H9 (cell line): ENCODE data around the gene DSCAM. TPM values are rescaled to one million over a fixed set of nuclear protein-coding genes. Genes with fewer than 3 reads are reported as not detected.

Experiments used
- DNase-seq: peaks from one replicate; pipeline ENCODE4 v3.0.0-alpha.2; 2017
- H2AFZ ChIP-seq: one replicate; pipeline ENCODE4 v1.6.1; 2013; ENCODE audit warnings: mild to moderate bottlenecking, low read length, control low read depth, moderate library complexity
- H2AK5ac ChIP-seq: 2 replicates; pipeline ENCODE4 v1.6.1; 2013; ENCODE audit warnings: low read length, control low read depth, mixed read lengths; ENCODE audit not compliant: insufficient read length
- H2BK120ac ChIP-seq: one replicate; pipeline ENCODE4 v1.6.1; 2013; ENCODE audit warnings: low read depth, mild to moderate bottlenecking, low read length, control low read depth, inconsistent platforms; ENCODE audit not compliant: poor library complexity, severe bottlenecking
- H2BK12ac ChIP-seq: 2 replicates; pipeline ENCODE4 v1.6.1; 2013; ENCODE audit warnings: low read length, control low read depth, mixed read lengths, low read depth; ENCODE audit not compliant: insufficient read length
- H2BK15ac ChIP-seq: 2 replicates; pipeline ENCODE4 v1.6.1; 2013; ENCODE audit warnings: low read depth, low read length, control low read depth
- H2BK20ac ChIP-seq: one replicate; pipeline ENCODE4 v1.6.1; 2013; ENCODE audit warnings: low read depth, mild to moderate bottlenecking, low read length, control low read depth, inconsistent platforms; ENCODE audit not compliant: poor library complexity, severe bottlenecking
- H2BK5ac ChIP-seq: 2 replicates; pipeline ENCODE4 v1.6.1; 2013; ENCODE audit warnings: low read length, control low read depth, mixed read lengths; ENCODE audit not compliant: insufficient read length
- H3K14ac ChIP-seq: 2 replicates; pipeline ENCODE4 v1.6.1; 2013; ENCODE audit warnings: low read length, control low read depth; ENCODE audit not compliant: insufficient read depth
- H3K18ac ChIP-seq: 2 replicates; pipeline ENCODE4 v1.6.1; 2013; ENCODE audit warnings: low read depth, mild to moderate bottlenecking, mixed read lengths, low read length, control low read depth; ENCODE audit not compliant: insufficient read length
- H3K23ac ChIP-seq: 2 replicates; pipeline ENCODE4 v1.6.1; 2013; ENCODE audit warnings: low read length, control low read depth, mixed read lengths, low read depth; ENCODE audit not compliant: insufficient read length
- H3K23me2 ChIP-seq: 2 replicates; pipeline ENCODE4 v1.6.1; 2013; ENCODE audit warnings: low read depth, mild to moderate bottlenecking, mixed read lengths, low read length, control low read depth; ENCODE audit not compliant: insufficient read length, poor library complexity, severe bottlenecking
- H3K27ac ChIP-seq: 2 replicates; pipeline ENCODE4 v1.5.1; 2013; ENCODE audit warnings: low read length, control low read depth, mixed read lengths, low read depth; ENCODE audit not compliant: insufficient read length
- H3K27me3 ChIP-seq: 2 replicates; pipeline ENCODE4 v1.6.1; 2013; ENCODE audit warnings: low read length, control low read depth, inconsistent platforms; ENCODE audit not compliant: insufficient read depth
- H3K4ac ChIP-seq: 2 replicates; pipeline ENCODE4 v1.6.1; 2013; ENCODE audit warnings: low read depth, mild to moderate bottlenecking, control low read depth, inconsistent platforms, low read length, moderate library complexity
- H3K4me1 ChIP-seq: 2 replicates; pipeline ENCODE4 v1.6.1; 2013; ENCODE audit warnings: low read length, control low read depth, inconsistent platforms; ENCODE audit not compliant: insufficient read depth
- H3K4me2 ChIP-seq: 2 replicates; pipeline ENCODE4 v1.6.1; 2013; ENCODE audit warnings: low read length, control low read depth, mixed read lengths; ENCODE audit not compliant: insufficient read length, insufficient read depth
- H3K56ac ChIP-seq: 2 replicates; pipeline ENCODE4 v1.6.1; 2013; ENCODE audit warnings: low read depth, mild to moderate bottlenecking, mixed read lengths, low read length, control low read depth; ENCODE audit not compliant: insufficient read length
- H3K79me1 ChIP-seq: 2 replicates; pipeline ENCODE4 v1.6.1; 2013; ENCODE audit warnings: low read depth, mild to moderate bottlenecking, moderate library complexity, low read length, control low read depth, inconsistent platforms; ENCODE audit not compliant: insufficient read depth, poor library complexity, severe bottlenecking
- H3K79me2 ChIP-seq: 2 replicates; pipeline ENCODE4 v1.6.1; 2013; ENCODE audit warnings: low read length, control low read depth, inconsistent platforms; ENCODE audit not compliant: insufficient read depth
- H3K9ac ChIP-seq: 2 replicates; pipeline ENCODE4 v1.6.1; 2013; ENCODE audit warnings: low read length, control low read depth, mixed read lengths; ENCODE audit not compliant: insufficient read length; ENCODE audit errors: extremely low read depth
- H3K9me3 ChIP-seq: one replicate; pipeline ENCODE4 v1.6.1; 2013; ENCODE audit warnings: low read depth, low read length, inconsistent platforms; ENCODE audit not compliant: control insufficient read depth
- H3T11ph ChIP-seq: one replicate; pipeline ENCODE4 v1.6.1; 2013; ENCODE audit warnings: mild to moderate bottlenecking, low read length, control low read depth, inconsistent platforms
- H4K20me1 ChIP-seq: one replicate; pipeline ENCODE4 v1.6.1; 2013; ENCODE audit not compliant: control insufficient read depth, insufficient read length, insufficient read depth
- H4K5ac ChIP-seq: 2 replicates; pipeline ENCODE4 v1.6.1; 2013; ENCODE audit warnings: low read depth, mild to moderate bottlenecking, mixed read lengths, low read length, control low read depth; ENCODE audit not compliant: insufficient read length
- H4K8ac ChIP-seq: replicated peaks from 2 replicates; pipeline ENCODE4 v1.6.1; 2013; ENCODE audit warnings: low read length, control low read depth, mixed read lengths, low read depth; ENCODE audit not compliant: insufficient read length
- H4K91ac ChIP-seq: 2 replicates; pipeline ENCODE4 v1.6.1; 2013; ENCODE audit warnings: low read depth, mild to moderate bottlenecking, moderate library complexity, mixed read lengths, low read length, control low read depth; ENCODE audit not compliant: insufficient read length
- H3K27ac Mint-ChIP-seq, 3 experiments: 2 replicates in 2 of 3; 3 replicates in 1 of 3; pipeline ENCODE4 v1.8.0; 2020 to 2021; ENCODE audit warnings: mixed read lengths in 3 of 3, mild to moderate bottlenecking in 1 of 3, moderate library complexity in 1 of 3
- H3K27me3 Mint-ChIP-seq: 2 replicates; pipeline ENCODE4 v1.8.0; 2021; ENCODE audit warnings: low read depth, mild to moderate bottlenecking, moderate library complexity, mixed read lengths
- H3K36me3 Mint-ChIP-seq, 3 experiments: 2 replicates in 2 of 3; 3 replicates in 1 of 3; pipeline ENCODE4 v1.8.0; 2020 to 2021; ENCODE audit warnings: low read depth in 3 of 3, mixed read lengths in 3 of 3; ENCODE audit not compliant: insufficient read depth in 1 of 3
- H3K4me1 Mint-ChIP-seq, 2 experiments: 2 replicates each; pipeline ENCODE4 v1.8.0; 2020; ENCODE audit warnings: mixed read lengths in 2 of 2
- H3K4me3 Mint-ChIP-seq, 2 experiments: 2 replicates in 1 of 2; 3 replicates in 1 of 2; pipeline ENCODE4 v1.8.0; 2020 to 2021; ENCODE audit warnings: mild to moderate bottlenecking in 2 of 2, mixed read lengths in 2 of 2, moderate library complexity in 1 of 2
- H3K9me3 Mint-ChIP-seq, 2 experiments: 2 replicates in 1 of 2; 3 replicates in 1 of 2; pipeline ENCODE4 v1.8.0; 2020; ENCODE audit warnings: mild to moderate bottlenecking in 2 of 2, mixed read lengths in 2 of 2, moderate library complexity in 1 of 2
- WGBS: extraction: QIAGEN DNeasy Blood & Tissue Kit; methylation state at CpG from one replicate; pipeline ENCODE4 v1.1.7; 2013; ENCODE audit warnings: missing lambda C conversion rate, low lambda C conversion rate, mixed read lengths; ENCODE audit not compliant: insufficient read length; ENCODE audit errors: extremely low coverage; 5-methylcytosine and 5-hydroxymethylcytosine counted together
- total RNA-seq: library from RNA; stranded (reverse); gene quantifications from 2 replicates; pipeline ENCODE4 v1.2.1, GENCODE V29; 2021
- TF ChIP-seq, protein P1 (sequence below): fragments of 200-600 bp; sonication (generic); conservative IDR thresholded peaks from 3 replicates; pipeline ENCODE4 v1.8.0; 2021; ENCODE audit warnings: antibody characterized with exemption, mild to moderate bottlenecking

Gene DSCAM
- total RNA-seq, 1 experiment from 2014 or later, result 0.17 TPM

DNA sequence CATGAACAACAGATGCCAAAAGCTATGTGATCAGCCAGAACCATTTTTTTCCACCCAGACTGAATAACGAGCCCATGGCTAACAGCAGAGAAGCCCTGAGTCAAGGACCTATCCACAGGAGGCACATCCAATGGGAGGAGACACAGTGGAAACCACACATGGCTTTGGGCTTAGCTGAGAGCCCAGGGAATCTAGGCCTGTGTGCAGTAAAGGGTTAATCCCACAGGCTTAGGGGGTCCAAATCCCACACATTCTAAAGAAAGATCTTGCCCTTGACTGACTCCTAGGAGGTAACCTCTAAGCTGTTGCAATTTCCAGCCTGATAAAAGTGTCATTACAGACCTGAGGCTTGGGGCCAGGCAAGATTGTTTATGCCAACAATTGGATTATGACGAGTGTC, 194.5 kb downstream of the DSCAM start:
- no peak overlapping the region for H2BK12ac ChIP-seq
- H3K79me1 ChIP-seq, result no peaks in the 10 kb centered on the region
- no peak for DNase-seq
- Mint-ChIP-seq H3K36me3 (peaks cover 8 to 16% (median 9%) of the 10 kb centered on the region in 3 experiments), H3K4me3 (no peak overlapping the region), H3K27ac (no peak overlapping the region), H3K27me3 (no peaks in the 10 kb centered on the region), H3K4me1 (no peaks in the 10 kb centered on the region), H3K9me3 (peaks cover 11 to 16% of the 10 kb centered on the region in 2 experiments)
- no peak overlapping the region for H3K9ac ChIP-seq
- H3K4me1 ChIP-seq, result no peaks in the 10 kb centered on the region
- H3K9me3 ChIP-seq, result no peaks in the 10 kb centered on the region
- no peak overlapping the region for H3K56ac ChIP-seq
- no peak overlapping the region for H2BK5ac ChIP-seq
- no peaks in the 10 kb centered on the region for H4K20me1 ChIP-seq
- H3K23ac ChIP-seq, result no peak overlapping the region
- no peak overlapping the region for H3K18ac ChIP-seq
- H3K79me2 ChIP-seq, result no peaks in the 10 kb centered on the region
- TF ChIP-seq, protein P1, sequence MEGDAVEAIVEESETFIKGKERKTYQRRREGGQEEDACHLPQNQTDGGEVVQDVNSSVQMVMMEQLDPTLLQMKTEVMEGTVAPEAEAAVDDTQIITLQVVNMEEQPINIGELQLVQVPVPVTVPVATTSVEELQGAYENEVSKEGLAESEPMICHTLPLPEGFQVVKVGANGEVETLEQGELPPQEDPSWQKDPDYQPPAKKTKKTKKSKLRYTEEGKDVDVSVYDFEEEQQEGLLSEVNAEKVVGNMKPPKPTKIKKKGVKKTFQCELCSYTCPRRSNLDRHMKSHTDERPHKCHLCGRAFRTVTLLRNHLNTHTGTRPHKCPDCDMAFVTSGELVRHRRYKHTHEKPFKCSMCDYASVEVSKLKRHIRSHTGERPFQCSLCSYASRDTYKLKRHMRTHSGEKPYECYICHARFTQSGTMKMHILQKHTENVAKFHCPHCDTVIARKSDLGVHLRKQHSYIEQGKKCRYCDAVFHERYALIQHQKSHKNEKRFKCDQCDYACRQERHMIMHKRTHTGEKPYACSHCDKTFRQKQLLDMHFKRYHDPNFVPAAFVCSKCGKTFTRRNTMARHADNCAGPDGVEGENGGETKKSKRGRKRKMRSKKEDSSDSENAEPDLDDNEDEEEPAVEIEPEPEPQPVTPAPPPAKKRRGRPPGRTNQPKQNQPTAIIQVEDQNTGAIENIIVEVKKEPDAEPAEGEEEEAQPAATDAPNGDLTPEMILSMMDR, result no peak
- no peak overlapping the region for H3K4ac ChIP-seq
- no peak overlapping the region for H2BK120ac ChIP-seq
- no CpG with 5 or more reads among the region's 2 CpGs for WGBS
- H3K27ac ChIP-seq, result no peak overlapping the region
- no peak overlapping the region for H2AK5ac ChIP-seq
- no peak overlapping the region for H2AFZ ChIP-seq
- H3K27me3 ChIP-seq, result no peaks in the 10 kb centered on the region
- no peak overlapping the region for H3K4me2 ChIP-seq
- H3K23me2 ChIP-seq, result no peaks in the 10 kb centered on the region
- H3K14ac ChIP-seq, result no peak overlapping the region
- no peak overlapping the region for H2BK15ac ChIP-seq
- H3T11ph ChIP-seq, result no peak overlapping the region
- H4K91ac ChIP-seq, result no peak overlapping the region
- no peak overlapping the region for H4K8ac ChIP-seq
- H2BK20ac ChIP-seq, result no peak overlapping the region
- H4K5ac ChIP-seq, result no peak overlapping the region
